Measurements from ENCODE around the gene SPTB.

Gene SPTB

GRCh38 chr14:64792231-64792630, 87.5 kb downstream of the SPTB start:
- no peak overlapping the region for H3K9ac ChIP-seq (ENCODE audit: low read length)
- H3K27me3 ChIP-seq (ENCODE audit: control insufficient read depth, insufficient read depth, low read length) = no peaks in the 10 kb centered on the region
- no peaks in the 10 kb centered on the region for H3K9me3 ChIP-seq (ENCODE audit: control insufficient read depth, low read length)
- no peak overlapping the region for H3K4me3 ChIP-seq (ENCODE audit: low read length)
- no peaks in the 10 kb centered on the region for H3K36me3 ChIP-seq (ENCODE audit: control insufficient read depth, insufficient read depth, low read length)
- H3K4me1 ChIP-seq (ENCODE audit: control insufficient read depth, insufficient read depth, low read length) = no peaks in the 10 kb centered on the region

GRCh38 chr14:64790478-64790877, 89.2 kb downstream of the SPTB start:
- Histone ChIP-seq H3K27me3 (ENCODE audit: control insufficient read depth, insufficient read depth, low read length) (no peaks in the 10 kb centered on the region), H3K36me3 (ENCODE audit: control insufficient read depth, insufficient read depth, low read length) (no peaks in the 10 kb centered on the region), H3K9ac (ENCODE audit: low read length) (no peak overlapping the region), H3K4me3 (ENCODE audit: low read length) (no peak overlapping the region), H3K4me1 (ENCODE audit: control insufficient read depth, insufficient read depth, low read length) (no peaks in the 10 kb centered on the region), H3K9me3 (ENCODE audit: control insufficient read depth, low read length) (no peaks in the 10 kb centered on the region)

- Histone ChIP-seq H3K4me1 (ENCODE audit: control insufficient read depth, insufficient read depth, low read length) (no peaks in the 10 kb centered on the region), H3K27me3 (ENCODE audit: control insufficient read depth, insufficient read depth, low read length) (no peaks in the 10 kb centered on the region), H3K9me3 (ENCODE audit: control insufficient read depth, low read length) (no peaks in the 10 kb centered on the region), H3K36me3 (ENCODE audit: control insufficient read depth, insufficient read depth, low read length) (no peaks in the 10 kb centered on the region), H3K4me3 (ENCODE audit: low read length) (no peak overlapping the region), H3K9ac (ENCODE audit: low read length) (no peak overlapping the region)
Measured at GRCh38 chr14:64789696-64790095, 90.0 kb downstream of the SPTB start.

- no peaks in the 10 kb centered on the region for H3K27me3 ChIP-seq (ENCODE audit: control insufficient read depth, insufficient read depth, low read length)
- no peak overlapping the region for H3K9ac ChIP-seq (ENCODE audit: low read length)
- H3K4me1 ChIP-seq (ENCODE audit: control insufficient read depth, insufficient read depth, low read length) = no peaks in the 10 kb centered on the region
- no peaks in the 10 kb centered on the region for H3K36me3 ChIP-seq (ENCODE audit: control insufficient read depth, insufficient read depth, low read length)
- no peak overlapping the region for H3K4me3 ChIP-seq (ENCODE audit: low read length)
- no peaks in the 10 kb centered on the region for H3K9me3 ChIP-seq (ENCODE audit: control insufficient read depth, low read length)
Measured at GRCh38 chr14:64788706-64789105, 91.0 kb downstream of the SPTB start.

DNA sequence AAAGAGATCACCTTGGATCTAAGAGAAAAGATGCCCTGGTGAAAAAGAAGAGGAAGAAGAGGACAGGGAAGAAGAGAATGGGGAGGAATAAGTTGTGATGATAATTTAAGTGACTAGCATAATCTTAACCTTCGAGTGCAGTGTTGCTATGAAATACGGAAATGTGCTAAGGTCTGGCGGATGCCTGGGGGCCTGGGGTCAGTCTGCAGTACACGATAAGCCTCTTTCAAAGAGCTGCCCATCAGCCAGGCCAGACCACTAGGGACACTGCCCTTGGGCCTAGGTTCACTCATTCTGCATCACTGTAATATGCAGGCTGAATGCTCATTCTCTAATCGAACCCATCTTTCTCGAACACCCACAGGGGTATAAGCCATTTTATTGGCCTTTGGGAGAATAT, 92.1 kb downstream of the SPTB start:
- Histone ChIP-seq H3K4me3 (ENCODE audit: low read length) (no peak overlapping the region), H3K27me3 (ENCODE audit: control insufficient read depth, insufficient read depth, low read length) (no peaks in the 10 kb centered on the region), H3K36me3 (ENCODE audit: control insufficient read depth, insufficient read depth, low read length) (no peaks in the 10 kb centered on the region), H3K4me1 (ENCODE audit: control insufficient read depth, insufficient read depth, low read length) (no peaks in the 10 kb centered on the region), H3K9me3 (ENCODE audit: control insufficient read depth, low read length) (no peaks in the 10 kb centered on the region), H3K9ac (ENCODE audit: low read length) (no peak overlapping the region)

DNA sequence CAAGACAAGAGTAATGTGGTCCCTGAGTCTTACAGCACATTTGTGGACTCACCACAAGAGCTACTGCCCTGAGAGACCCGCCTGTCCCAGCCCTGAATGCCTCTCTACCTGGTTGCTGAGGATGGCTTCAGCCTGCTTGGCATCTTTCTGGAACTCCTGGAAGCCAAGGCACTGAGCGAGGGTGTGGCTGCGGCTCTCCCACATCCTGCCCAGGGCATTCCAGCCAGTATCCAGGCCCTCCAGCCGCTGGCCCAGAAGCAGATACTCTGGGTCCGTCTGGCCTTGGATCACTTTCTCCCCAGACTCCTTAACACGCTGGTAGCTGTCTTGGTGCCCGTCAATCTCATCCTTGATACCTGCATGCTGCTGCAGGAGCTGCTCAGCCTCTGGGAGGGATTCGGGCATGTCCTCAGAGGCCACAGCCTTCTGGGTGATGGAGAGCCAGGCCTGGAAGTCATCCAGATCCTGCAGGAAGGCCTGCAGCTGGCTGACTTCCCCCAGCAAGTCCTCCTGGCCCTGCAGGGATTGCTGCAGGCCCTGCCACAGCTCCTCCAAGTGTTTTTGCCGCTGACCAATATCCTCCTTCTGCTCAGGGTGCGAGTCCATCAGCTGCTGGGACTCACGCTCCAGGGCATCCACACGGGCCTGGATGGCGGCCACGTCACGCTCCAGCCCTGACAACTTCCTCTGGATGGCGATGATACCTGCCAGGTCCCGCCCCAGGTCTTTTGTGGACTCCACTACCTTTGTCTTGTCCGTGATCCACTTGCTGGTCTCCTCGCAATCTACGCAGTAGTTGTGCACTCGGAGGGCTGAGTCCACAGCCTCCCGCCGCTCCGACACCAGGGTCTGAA, 93.2 kb downstream of the SPTB start:
- Histone ChIP-seq H3K27me3 (ENCODE audit: control insufficient read depth, insufficient read depth, low read length) (no peaks in the 10 kb centered on the region), H3K9ac (ENCODE audit: low read length) (no peak overlapping the region), H3K4me1 (ENCODE audit: control insufficient read depth, insufficient read depth, low read length) (no peaks in the 10 kb centered on the region), H3K36me3 (ENCODE audit: control insufficient read depth, insufficient read depth, low read length) (no peaks in the 10 kb centered on the region), H3K4me3 (ENCODE audit: low read length) (no peak overlapping the region), H3K9me3 (ENCODE audit: control insufficient read depth, low read length) (no peaks in the 10 kb centered on the region)

- no peaks in the 10 kb centered on the region for H3K27me3 ChIP-seq (ENCODE audit: control insufficient read depth, insufficient read depth, low read length)
- no peak overlapping the region for H3K9ac ChIP-seq (ENCODE audit: low read length)
- H3K36me3 ChIP-seq (ENCODE audit: control insufficient read depth, insufficient read depth, low read length) = no peaks in the 10 kb centered on the region
- H3K9me3 ChIP-seq (ENCODE audit: control insufficient read depth, low read length) = no peaks in the 10 kb centered on the region
- no peak overlapping the region for H3K4me3 ChIP-seq (ENCODE audit: low read length)
- no peaks in the 10 kb centered on the region for H3K4me1 ChIP-seq (ENCODE audit: control insufficient read depth, insufficient read depth, low read length)
Measured at GRCh38 chr14:64784006-64784405, 95.7 kb downstream of the SPTB start.

- Histone ChIP-seq H3K4me1 (ENCODE audit: control insufficient read depth, insufficient read depth, low read length) (no peaks in the 10 kb centered on the region), H3K9ac (ENCODE audit: low read length) (no peak overlapping the region), H3K9me3 (ENCODE audit: control insufficient read depth, low read length) (no peaks in the 10 kb centered on the region), H3K27me3 (ENCODE audit: control insufficient read depth, insufficient read depth, low read length) (no peaks in the 10 kb centered on the region), H3K36me3 (ENCODE audit: control insufficient read depth, insufficient read depth, low read length) (no peaks in the 10 kb centered on the region), H3K4me3 (ENCODE audit: low read length) (no peak overlapping the region)
Measured at GRCh38 chr14:64782196-64782595, 97.5 kb downstream of the SPTB start.

GRCh38 chr14:64779472-64779871, 100.2 kb downstream of the SPTB start:
- Histone ChIP-seq H3K4me3 (ENCODE audit: low read length) (no peak overlapping the region), H3K9me3 (ENCODE audit: control insufficient read depth, low read length) (no peaks in the 10 kb centered on the region), H3K9ac (ENCODE audit: low read length) (no peak overlapping the region), H3K4me1 (ENCODE audit: control insufficient read depth, insufficient read depth, low read length) (no peaks in the 10 kb centered on the region), H3K27me3 (ENCODE audit: control insufficient read depth, insufficient read depth, low read length) (no peaks in the 10 kb centered on the region), H3K36me3 (ENCODE audit: control insufficient read depth, insufficient read depth, low read length) (no peaks in the 10 kb centered on the region)

DNA sequence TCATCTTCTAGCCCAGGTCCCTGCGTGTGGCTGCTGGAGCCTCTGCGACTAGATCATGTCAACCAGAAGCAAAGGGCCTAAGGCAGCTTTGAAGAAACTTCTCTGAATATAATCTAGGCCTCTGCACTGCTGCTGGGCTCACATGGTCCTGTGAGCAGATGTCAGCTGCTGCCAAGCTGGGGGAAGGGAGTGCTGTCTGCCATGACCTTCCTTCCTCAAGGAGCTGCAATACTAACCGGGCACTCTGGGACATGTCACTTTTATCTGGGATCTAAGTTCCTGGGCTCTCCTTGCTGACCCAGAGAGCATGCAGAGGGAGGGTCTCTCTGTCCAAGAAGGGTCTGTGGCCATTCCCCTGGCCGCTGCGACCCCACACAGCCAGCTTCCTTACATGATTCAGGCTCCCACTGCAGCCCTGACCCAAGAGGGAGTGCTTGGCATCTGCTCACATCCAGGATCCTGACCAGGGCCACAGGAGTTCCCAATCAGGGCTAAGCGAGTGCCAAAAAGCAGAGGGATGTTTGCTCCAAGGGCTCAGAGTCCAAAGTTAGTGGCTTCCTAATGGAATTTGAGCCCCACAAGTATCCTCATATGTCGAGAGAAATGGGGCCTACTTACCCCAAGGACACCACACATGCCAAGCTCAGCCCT, 101.5 kb downstream of the SPTB start:
- Histone ChIP-seq H3K9me3 (ENCODE audit: control insufficient read depth, low read length) (no peaks in the 10 kb centered on the region), H3K27me3 (ENCODE audit: control insufficient read depth, insufficient read depth, low read length) (no peaks in the 10 kb centered on the region), H3K4me3 (ENCODE audit: low read length) (no peak overlapping the region), H3K36me3 (ENCODE audit: control insufficient read depth, insufficient read depth, low read length) (no peaks in the 10 kb centered on the region), H3K4me1 (ENCODE audit: control insufficient read depth, insufficient read depth, low read length) (no peaks in the 10 kb centered on the region), H3K9ac (ENCODE audit: low read length) (no peak overlapping the region)

DNA sequence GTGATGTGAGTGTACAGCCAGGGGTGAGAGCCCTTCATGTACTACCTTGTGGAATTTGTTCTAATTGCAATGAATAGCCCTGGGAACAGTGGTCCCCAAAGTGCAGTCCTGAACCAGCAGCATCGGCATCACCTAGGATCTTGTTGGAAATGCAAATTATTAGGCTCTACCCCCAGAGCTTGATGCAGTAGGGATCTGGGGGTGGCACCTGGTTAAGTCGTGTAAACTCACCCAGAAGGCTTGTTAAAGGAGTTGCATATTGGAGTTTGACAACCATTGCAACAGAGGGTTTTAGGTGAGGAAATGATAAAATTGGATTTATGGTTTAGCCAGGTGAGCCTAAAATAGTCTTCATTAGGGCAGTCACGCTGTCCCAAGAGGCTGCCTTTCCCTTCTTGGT, 102.2 kb downstream of the SPTB start:
- no peaks in the 10 kb centered on the region for H3K36me3 ChIP-seq (ENCODE audit: control insufficient read depth, insufficient read depth, low read length)
- H3K9ac ChIP-seq (ENCODE audit: low read length) = no peak overlapping the region
- H3K4me3 ChIP-seq (ENCODE audit: low read length) = no peak overlapping the region
- no peaks in the 10 kb centered on the region for H3K27me3 ChIP-seq (ENCODE audit: control insufficient read depth, insufficient read depth, low read length)
- no peaks in the 10 kb centered on the region for H3K4me1 ChIP-seq (ENCODE audit: control insufficient read depth, insufficient read depth, low read length)
- H3K9me3 ChIP-seq (ENCODE audit: control insufficient read depth, low read length) = no peaks in the 10 kb centered on the region

- Histone ChIP-seq H3K9me3 (ENCODE audit: control insufficient read depth, low read length) (no peaks in the 10 kb centered on the region), H3K9ac (ENCODE audit: low read length) (no peak overlapping the region), H3K36me3 (ENCODE audit: control insufficient read depth, insufficient read depth, low read length) (no peaks in the 10 kb centered on the region), H3K27me3 (ENCODE audit: control insufficient read depth, insufficient read depth, low read length) (no peaks in the 10 kb centered on the region), H3K4me1 (ENCODE audit: control insufficient read depth, insufficient read depth, low read length) (no peaks in the 10 kb centered on the region), H3K4me3 (ENCODE audit: low read length) (no peak overlapping the region)
Measured at GRCh38 chr14:64775081-64775777, 104.5 kb downstream of the SPTB start.
